Measurements from ENCODE around the gene STX4.

DNA sequence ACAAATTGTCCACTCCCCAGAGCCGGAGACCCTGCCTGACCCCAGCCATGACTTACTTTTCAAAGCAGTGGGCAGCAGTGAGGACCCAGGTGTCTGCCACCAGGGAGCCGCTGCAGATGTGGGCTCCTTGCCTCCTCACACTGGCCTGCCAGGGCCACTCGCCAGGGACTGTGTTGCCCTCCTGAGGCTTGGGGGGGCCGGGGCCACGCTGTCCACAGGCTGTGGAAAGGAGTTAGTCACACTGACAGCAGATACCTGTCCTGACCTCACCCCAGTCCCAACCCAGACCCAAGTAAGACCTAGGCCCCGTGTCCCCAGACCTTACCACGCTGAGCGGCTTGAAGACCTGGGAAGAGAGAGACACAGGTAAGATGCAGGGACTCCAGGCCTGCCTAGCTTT lies 54.1 kb downstream of the STX4 start:
- no peak for TF ChIP-seq POLR2AphosphoS5 (IDR thresholded peaks at IDR 0.05; ENCODE audit: borderline replicate concordance, low read depth, low read length)
- TF ChIP-seq EZH2 (IDR thresholded peaks at IDR 0.05) = no peak
- no peak for TF ChIP-seq FOXP2 (optimal IDR thresholded peaks at IDR 0.05; ENCODE audit: control extremely low read depth, extremely low read length, insufficient read depth)
